Stimulated activated CD4-positive, alpha-beta T cell treated with anti-CD3 and anti-CD28 coated beads, TNF-alpha, amount 100 ng/mL, for 4 hours (primary cell): ENCODE measurements around the gene RUFY4.
A peak's percentile ranks its signal among the peaks of the same experiment; 100 is the strongest.

Source experiments
- DNase-seq, 3 experiments: peaks; one replicate each; pipeline ENCODE4 v3.0.0-alpha.2; 2020; ENCODE audit warnings: low read depth in 3 of 3

RUFY4 gene, protein sequence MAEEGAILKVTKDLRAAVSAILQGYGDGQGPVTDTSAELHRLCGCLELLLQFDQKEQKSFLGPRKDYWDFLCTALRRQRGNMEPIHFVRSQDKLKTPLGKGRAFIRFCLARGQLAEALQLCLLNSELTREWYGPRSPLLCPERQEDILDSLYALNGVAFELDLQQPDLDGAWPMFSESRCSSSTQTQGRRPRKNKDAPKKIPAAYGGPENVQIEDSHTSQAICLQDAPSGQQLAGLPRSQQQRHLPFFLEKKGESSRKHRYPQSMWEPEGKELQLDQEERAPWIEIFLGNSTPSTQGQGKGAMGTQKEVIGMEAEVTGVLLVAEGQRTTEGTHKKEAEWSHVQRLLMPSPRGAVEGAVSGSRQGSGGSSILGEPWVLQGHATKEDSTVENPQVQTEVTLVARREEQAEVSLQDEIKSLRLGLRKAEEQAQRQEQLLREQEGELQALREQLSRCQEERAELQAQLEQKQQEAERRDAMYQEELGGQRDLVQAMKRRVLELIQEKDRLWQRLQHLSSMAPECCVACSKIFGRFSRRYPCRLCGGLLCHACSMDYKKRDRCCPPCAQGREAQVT

GRCh38 chr2:218068721-218069334 lies at the start of gene RUFY4:
TSS of gene RUFY4 (plus strand) at chr2:218069253. CDS start at chr2:218070606, 1,353 bp downstream.
- DNase-seq: peak in 2 of 3 experiments; percentile 23 to 31

DNA sequence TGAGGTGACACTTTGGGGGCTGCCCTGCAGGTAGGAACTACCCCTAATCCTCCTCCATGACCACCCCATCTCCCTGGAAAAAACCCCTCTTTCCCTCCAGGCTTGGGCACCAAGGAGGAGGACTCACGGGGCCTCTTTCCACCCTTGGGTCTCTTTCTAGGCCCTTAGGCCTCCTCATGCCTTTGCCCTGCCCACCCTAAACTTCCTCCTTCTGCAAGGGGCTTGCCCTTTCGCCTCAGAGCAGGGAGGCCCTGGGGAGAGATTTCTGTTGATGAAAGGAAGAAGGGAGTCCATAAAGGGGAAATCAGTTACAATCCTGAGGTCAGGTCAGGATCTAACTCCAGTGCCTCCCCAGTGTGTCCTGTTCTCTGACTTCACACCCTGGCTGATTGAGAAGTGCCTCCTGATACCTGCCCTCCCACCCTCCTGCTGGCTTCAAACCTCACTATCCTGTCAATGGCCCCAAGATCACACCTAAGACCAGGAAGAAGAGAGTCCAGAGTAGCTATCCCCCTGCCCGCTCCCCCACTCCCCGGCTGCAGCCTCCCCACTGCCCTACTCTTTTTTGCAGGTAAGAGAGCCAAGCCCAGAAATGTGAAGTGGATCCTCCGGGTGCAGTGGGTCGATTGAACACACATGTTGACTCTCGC lies 49.5 kb upstream of the RUFY4 start:
- no peak for DNase-seq

- no peak for DNase-seq
These were observed 48.8 kb upstream of the RUFY4 start for GRCh38 chr2:218020281-218020680.

- DNase-seq: no peak
These were observed 48.0 kb upstream of the RUFY4 start for GRCh38 chr2:218020966-218021535.

DNA sequence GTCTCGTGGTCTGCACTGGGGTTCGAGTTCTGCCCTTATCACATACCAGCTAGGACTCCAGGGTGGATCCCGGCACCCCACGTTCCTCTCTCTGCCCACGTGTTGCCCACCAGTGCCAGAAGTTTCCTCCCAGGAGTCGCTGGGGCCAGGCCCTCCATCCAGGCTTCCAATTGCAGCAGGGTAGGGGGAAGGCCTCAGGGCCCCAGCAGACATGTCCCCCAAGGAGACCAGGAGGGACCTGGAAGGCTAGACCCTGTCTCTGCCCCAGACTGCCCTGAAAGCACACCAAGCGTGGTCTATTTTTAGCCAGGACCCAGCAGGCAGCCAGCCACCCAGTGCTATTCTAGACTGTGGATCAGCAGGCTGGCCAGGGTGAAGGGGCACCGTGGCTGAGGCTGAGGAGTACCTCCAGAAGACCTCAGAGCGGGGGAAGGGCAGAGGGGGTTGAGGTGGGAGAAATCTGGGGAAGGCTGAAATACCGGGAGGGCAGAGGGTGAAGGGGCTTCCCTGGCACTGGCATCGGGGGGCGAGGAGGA lies 47.4 kb upstream of the RUFY4 start:
- DNase-seq: no peak

DNA sequence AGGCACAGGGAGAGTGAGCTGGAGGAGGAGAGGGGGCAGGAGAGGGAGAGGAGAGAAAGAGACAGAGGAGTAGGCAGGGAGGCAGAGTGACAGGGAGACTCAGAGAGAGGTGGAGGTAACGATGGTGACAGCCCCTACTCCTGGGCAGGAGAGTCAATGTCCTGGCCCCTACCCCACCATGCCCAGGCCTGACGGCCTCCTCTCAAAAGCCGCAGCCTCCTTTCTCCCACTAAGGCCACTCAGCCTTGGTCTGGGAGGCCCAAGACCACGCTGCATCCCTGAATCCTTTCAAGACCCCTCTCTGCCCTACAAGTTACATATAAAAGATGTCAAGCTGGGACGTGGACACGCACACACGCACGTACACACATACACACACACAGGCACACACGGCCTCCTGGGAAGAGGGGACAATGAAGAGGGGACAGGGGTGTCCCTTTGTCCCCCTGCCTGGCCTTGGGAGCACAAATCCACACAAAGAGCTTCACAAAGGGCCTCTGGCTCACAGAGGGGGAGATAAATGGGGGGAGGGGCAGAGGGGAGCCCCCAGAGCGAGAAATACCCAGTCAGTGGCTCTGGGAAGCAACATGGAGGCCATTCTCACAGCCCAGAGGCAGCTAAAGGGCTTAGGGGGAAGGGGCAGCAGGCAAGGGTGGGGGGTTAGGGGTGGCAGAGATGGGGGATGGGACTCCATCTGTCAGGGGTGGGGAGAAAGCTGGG lies 46.8 kb upstream of the RUFY4 start:
- DNase-seq: no peak

- no peak for DNase-seq
These were observed 46.1 kb upstream of the RUFY4 start for GRCh38 chr2:218022851-218023530.

DNA sequence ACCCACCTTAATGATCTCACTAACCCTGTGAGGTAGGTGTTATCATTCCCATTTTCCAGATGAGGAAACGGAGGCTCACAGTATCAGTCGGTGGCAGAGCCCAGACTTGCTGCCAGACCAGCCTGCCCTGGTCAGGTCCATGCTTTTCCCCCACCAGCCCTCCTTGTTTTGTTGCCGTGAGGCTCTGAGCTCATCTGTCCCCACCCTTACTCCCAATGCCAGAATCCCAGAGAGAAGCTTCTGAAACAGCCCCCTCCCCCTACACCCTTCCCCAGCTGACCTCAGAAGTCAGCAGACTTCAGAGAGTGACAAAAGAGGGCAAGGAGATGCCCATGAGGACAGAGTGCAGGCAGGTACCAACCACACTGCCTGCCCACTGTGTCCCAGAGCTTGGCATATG lies 45.4 kb upstream of the RUFY4 start:
- DNase-seq: no peak

GRCh38 chr2:218024336-218024735 lies 44.7 kb upstream of the RUFY4 start:
- DNase-seq: no peak

GRCh38 chr2:218024871-218025270 lies 44.2 kb upstream of the RUFY4 start:
- DNase-seq: no peak

- no peak for DNase-seq
These were observed 42.8 kb upstream of the RUFY4 start for GRCh38 chr2:218026244-218026643.

GRCh38 chr2:218026676-218027425 lies 42.2 kb upstream of the RUFY4 start:
- no peak for DNase-seq

DNA sequence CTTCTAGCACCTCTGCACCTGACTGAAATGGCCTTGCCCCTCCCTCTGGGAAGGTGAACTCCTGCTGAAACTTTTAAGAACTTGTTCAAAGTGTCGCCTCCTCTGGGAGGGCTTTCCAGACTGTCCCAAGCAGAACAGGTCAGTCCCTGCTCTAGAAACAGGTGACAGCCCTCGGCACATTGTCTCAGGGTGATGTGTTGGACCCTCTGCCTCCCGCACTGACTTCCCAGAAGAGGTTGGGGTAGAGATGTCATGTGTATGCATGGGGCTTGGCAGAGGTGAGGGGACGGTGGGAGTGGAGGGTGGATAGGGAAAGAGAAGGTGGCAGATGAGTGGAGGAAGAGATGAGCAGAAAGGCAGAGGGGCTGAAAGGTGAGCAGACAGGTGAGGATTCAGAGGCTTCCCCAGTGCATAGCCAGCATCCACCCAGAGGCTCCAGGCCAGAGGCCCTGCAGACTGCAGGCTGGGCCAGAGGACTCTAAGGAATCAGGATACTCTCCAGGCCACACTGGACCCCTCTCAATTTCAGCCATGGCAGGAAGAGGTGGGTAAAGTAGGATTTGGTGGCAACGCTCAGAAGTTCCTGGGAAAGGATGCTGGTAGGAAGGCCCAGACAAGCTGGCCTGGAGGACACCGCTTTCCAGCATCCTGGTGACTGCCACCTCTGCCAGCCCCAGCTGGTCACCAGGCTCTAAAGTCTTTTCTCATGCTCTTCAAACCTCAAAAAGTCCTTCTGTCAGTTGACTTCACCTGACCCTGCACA lies 41.4 kb upstream of the RUFY4 start:
- no peak for DNase-seq

GRCh38 chr2:218028189-218028495 lies 40.9 kb upstream of the RUFY4 start:
- no peak for DNase-seq

DNA sequence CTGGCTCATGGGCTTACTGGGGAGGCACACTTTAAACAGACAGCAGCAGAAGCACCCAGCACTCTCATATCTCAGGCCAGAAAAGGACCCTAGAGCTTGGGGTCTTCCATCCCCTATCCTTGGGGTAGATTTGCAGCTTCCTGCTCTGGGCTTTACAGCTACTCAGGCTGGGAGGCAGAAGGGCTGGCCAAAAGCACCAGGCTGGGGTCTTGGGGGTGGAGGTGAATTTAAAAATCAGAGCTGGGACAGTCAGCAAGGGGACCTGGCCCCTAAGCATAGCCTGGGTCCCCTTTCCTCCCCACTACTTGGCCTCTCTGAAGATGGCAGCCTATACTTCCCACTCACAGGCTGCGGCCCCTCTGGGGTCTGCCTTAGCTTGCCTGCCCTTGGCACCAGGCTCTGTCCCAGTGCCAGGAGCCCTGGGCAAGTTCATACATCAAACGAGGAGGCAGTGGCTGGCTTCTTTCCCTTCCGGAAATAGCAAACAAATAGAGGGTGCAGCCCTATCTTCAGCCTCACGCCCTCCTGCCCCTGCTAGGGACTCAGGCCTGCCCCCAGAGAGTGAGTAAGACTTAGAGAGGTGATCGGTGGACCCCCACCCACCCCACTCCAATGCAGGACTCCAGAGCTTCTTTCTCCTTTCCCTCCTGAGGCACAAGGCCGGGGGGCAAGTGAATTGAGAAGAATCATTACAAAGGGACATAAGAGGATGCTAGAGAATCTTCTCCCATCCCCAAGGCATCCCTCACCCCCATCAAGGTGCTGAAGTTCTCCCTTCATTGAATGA lies 40.3 kb upstream of the RUFY4 start:
- DNase-seq: no peak

GRCh38 chr2:218029366-218030360 lies 39.4 kb upstream of the RUFY4 start:
- DNase-seq: no peak
